Uterus (tissue), 2 donors: Measurements from ENCODE around the gene RMRP.

Source experiments
- POLR2A ChIP-seq, 2 donors: fragments of 450-650 bp; IDR thresholded peaks; one replicate each; pipeline ENCODE4 v1.6.1; 2016; ENCODE audit warnings: antibody characterized with exemption in 2 of 2, mild to moderate bottlenecking in 1 of 2, moderate library complexity in 1 of 2
- TF ChIP-seq, protein P1 (sequence below), 4 experiments: fragments of 200-600 bp in 2 of 4; fragments of 450-650 bp in 2 of 4; sonication (generic) in 2 of 4; IDR thresholded peaks; one replicate each; pipeline ENCODE4 v1.5.1; 2016 to 2019; ENCODE audit warnings: antibody characterized with exemption in 4 of 4, mild to moderate bottlenecking in 2 of 4, moderate library complexity in 1 of 4

DNA sequence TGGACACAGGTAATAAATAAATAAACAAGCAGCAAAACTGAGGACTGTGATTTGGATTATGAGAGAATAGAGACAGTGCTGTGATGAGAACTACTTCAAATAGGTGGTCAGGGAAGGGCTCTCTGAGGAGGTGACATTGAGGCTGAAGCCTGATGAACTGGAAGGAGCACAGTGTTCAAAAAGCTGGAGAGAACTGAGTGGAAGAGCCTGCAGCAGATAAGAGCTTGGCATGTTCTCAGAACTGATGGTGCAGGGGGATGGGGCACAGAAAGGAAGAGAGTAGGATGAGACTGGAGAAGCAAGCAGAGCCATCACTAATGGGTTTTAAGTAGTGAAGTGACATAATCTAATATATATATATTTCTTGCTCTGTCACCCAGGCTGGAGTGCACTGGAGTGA, 43.1 kb upstream of the RMRP start:
- TF ChIP-seq, protein P1, sequence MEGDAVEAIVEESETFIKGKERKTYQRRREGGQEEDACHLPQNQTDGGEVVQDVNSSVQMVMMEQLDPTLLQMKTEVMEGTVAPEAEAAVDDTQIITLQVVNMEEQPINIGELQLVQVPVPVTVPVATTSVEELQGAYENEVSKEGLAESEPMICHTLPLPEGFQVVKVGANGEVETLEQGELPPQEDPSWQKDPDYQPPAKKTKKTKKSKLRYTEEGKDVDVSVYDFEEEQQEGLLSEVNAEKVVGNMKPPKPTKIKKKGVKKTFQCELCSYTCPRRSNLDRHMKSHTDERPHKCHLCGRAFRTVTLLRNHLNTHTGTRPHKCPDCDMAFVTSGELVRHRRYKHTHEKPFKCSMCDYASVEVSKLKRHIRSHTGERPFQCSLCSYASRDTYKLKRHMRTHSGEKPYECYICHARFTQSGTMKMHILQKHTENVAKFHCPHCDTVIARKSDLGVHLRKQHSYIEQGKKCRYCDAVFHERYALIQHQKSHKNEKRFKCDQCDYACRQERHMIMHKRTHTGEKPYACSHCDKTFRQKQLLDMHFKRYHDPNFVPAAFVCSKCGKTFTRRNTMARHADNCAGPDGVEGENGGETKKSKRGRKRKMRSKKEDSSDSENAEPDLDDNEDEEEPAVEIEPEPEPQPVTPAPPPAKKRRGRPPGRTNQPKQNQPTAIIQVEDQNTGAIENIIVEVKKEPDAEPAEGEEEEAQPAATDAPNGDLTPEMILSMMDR (IDR thresholded peaks at IDR 0.05): no peak
- TF ChIP-seq POLR2A (IDR thresholded peaks at IDR 0.05): no peak
